COLO668 (cell line): ENCODE results near the gene BBS1.

ENCODE experiments used
- DNase-seq: peaks from one replicate; lab custom pipeline; 2025; ENCODE audit not compliant: unreplicated experiment; lab: John Stamatoyannopoulos, UW

The BBS1 gene

GRCh38 chr11:66548774-66549630, 38.6 kb downstream of the BBS1 start:
- no peak for DNase-seq

DNA sequence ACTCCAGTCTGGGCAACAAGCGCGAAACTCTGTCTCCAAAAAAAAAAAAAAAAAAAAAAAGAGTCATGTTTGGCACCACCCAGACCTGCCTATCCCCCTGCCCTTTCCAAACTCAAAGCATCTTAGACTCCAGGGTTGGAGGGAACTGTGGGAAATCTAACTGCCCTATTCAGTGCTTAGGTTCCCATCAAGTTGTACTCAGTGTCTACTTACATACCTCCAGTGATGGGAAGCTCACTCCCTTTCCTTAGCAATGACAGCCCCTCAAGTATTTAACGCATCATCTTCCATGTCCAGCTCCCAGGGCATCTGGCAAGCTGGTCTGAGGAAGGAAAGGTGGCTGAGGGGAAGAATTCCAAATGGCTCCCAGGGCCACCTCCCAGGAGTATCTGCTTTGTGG, 39.3 kb downstream of the BBS1 start:
- DNase-seq, result no peak

GRCh38 chr11:66550887-66551286, 40.5 kb downstream of the BBS1 start:
- no peak for DNase-seq

- DNase-seq, result no peak
These were observed 44.2 kb downstream of the BBS1 start for GRCh38 chr11:66554602-66555001.

DNA sequence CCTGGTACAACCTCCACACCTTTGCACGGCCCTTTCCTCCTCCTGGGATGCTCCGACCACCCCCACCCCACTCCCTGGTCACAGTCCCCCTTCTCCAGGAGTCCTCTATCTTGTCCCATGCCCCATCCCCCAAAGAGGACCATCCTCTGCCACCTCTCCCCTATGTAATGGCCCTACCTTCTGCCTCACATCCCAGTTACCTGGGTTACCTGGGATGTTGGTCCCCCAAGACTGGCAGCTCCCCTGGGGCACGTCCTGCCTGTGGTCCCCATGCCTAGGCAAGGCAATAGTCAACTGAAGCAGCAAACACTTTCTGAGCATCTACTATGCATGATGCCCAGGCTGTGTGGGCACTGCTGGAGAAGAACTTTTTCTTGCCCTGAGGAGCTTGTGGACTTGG, 45.0 kb downstream of the BBS1 start:
- DNase-seq, result no peak

GRCh38 chr11:66556086-66556485, 45.7 kb downstream of the BBS1 start:
- peak; percentile 71 for DNase-seq

- DNase-seq, result no peak
These were observed 47.4 kb downstream of the BBS1 start for GRCh38 chr11:66557733-66558326.

DNA sequence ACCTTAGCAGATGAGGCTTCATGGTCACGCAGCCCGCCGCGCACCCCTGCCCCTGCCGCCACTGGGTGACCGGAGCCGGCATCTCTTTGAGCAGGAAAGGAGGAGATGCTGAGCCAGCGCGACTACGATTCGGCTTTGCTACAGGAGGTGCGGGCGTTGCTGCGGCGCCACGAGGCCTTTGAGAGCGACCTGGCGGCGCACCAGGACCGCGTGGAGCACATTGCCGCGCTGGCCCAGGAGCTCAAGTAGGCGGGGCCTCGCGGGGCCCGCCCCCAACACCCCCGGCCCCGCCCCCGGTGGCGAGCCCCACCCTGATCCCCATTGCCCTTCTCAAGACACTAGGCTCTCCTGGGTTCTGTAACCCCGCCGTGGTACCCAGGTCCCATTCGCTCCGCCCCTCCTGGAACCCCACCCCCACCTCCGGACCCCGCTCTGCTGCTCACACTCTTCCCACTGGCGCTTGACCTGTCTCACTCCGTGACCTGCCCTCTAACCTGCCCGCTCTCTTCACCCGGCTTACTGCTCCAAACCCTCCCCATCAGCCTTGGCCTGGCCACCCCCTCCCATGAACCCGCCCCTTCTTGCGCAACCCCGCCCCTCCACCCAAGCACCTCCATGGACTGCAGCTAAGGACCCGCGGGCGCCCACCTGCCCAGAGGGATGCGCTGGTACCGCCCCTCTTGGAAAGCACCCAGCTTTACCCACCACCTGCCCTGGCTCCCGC, 48.9 kb downstream of the BBS1 start:
- DNase-seq, result no peak

- DNase-seq, result no peak
These were observed 49.6 kb downstream of the BBS1 start for GRCh38 chr11:66559866-66560676.

DNA sequence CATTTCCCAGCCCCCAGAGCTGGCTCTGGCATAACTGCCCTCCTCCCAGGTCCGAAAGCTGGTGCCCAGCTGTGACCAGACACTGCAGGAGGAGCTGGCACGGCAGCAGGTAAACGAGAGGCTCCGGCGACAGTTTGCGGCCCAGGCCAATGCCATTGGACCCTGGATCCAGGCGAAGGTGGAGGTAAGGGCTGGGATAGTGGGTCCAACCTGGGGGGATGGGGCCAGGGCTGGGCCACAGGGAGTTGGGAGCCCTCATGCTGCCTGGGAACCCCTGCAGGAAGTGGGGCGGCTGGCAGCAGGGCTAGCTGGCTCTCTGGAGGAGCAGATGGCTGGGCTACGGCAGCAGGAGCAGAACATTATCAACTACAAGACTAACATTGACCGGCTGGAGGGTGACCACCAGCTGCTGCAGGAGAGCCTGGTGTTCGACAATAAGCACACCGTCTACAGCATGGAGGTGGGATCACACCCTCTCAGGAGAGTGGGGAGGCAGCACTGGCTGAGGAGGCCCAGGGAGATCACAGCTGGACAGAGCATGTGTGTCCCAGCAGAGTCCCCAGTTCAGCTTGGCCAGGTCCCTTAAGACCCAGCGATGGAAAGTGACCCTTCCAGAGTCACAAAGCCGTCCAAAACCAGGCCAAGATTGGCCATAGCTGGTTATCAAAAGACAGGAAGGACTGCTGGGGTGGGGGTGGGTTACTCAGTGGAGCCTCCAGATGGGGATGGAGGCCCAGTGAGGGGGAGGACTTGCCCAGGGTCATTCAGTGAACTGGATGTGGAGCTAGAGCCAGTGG, 50.9 kb downstream of the BBS1 start:
- no peak for DNase-seq

GRCh38 chr11:66561975-66562248, 51.5 kb downstream of the BBS1 start:
- no peak for DNase-seq

DNA sequence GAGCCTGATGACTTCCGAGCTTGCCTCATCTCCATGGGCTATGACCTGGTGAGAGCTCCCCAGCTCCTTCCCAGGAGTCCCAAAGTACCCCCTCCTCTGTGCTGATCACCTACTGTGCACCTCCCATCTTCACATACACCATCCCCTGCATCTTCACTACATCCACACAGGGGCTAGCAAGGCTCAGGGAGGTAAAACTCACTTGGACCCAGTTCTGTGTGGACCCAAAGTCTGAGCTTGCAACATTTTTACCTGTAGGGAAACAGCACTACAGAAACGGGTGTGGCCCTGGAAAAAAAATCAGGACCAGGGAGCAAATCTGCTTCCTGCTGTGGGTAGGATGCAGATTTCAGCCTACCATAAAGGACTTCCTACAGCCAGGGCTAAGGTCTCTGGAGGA, 51.8 kb downstream of the BBS1 start:
- DNase-seq, result no peak

DNA sequence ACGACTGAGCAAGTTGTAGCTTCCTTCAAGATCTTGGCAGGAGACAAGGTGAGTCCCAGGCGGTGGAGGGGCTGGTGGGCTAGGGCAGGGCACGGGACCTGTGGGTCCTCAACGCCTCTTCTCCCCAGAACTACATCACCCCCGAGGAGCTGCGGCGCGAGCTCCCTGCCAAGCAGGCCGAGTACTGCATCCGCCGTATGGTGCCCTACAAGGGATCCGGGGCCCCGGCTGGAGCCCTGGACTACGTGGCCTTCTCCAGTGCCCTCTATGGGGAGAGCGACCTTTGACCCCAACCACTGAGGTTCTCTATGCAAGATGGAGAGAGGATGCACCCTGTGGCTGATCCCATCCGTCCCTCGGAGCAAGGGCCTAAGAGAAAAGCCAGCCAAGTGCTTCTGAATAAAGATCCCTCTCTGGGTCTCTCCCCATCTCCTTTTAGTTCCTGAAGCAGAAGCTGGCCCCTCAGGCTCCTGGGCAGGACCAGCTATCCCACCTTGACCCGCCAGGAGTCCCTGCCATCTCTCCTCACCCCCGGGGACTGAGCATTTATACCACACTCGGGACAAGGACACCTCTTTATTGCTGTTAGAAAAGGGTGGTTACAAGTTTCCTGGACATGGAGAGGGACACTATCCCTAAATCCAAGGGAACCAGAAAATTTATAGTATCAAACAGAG, 52.6 kb downstream of the BBS1 start:
- DNase-seq, result no peak

GRCh38 chr11:66563832-66564231, 53.4 kb downstream of the BBS1 start:
- DNase-seq, result no peak

DNA sequence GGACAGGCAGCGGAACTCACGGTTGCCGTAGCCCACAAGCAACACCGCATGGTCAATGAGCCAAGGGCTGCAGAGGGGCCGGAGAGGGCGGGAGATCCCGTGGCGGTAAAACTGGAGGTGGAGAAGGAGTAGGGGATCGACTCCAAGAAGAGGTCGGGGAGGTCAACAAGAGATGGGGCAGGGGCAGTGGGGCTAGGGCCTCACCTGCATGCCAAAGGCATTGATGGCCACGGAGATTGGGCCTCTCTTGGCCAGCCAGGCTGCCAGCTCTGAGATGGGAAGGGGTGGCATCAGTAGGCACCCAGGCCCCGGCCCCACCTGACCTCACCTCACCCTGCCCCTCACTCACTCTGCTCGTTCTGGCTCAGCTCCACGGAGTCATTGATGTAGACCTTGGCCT, 54.1 kb downstream of the BBS1 start:
- DNase-seq, result no peak

GRCh38 chr11:66564984-66565383, 54.5 kb downstream of the BBS1 start:
- DNase-seq, result no peak

DNA sequence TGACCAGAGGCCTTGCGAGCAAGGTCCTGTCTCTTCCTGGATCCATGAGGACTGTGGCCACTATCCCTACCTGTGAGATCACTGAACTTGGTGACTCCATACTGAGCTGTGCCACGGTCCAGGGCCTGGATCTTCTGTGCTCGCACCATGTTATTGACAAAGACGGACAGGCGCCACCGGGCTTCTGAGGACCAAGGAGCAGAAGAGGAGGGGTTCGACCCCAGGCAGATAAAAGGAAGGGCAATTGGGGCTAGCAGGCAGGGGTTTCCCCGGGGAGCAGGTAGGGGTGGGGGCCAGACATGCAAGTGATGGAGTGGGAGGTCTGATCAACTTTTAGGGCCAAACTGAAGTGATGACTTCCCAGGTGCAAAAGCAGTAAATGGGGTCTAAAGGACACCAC, 55.8 kb downstream of the BBS1 start:
- DNase-seq, result no peak

GRCh38 chr11:66567787-66568123, 57.3 kb downstream of the BBS1 start:
- DNase-seq, result no peak

GRCh38 chr11:66568124-66568916, 57.9 kb downstream of the BBS1 start, which contains the start of gene CTSF:
Gene CTSF (minus strand): TSS chr11:66568606. CDS start chr11:66568486, 120 bp downstream.
- peak; percentile 86 for DNase-seq
